Measurements from ENCODE around the gene PIGK.
"Not testable (repeated sequence)": the region's sequence is repeated elsewhere in the genome, so short reads cannot be mapped to it uniquely, and the experiment has no call there.

Gene PIGK

DNA sequence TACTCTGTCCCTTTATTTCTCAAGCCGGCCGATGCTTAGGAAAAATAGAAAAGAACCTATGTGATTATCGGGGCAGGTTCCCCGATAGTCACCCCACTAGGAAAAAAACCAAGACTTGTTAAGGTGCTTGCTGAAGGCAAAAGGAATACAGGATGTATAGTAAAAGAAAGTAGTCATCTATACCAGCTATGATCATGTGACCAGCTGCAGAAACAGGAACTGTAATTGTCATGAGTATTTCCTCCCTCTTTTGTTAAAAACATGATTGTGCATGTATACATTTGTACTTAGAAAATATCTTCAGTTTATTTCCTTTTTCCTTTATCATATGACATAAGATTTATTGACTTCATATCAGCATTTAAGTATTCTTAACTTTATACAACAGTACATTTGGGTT lies 30.5 kb downstream of the PIGK start:
- DNase-seq, result peak; percentile 16

GRCh38 chr1:77186907-77187306 lies 32.3 kb downstream of the PIGK start:
- DNase-seq, result not testable (repeated sequence)

GRCh38 chr1:77182083-77182482 lies 37.1 kb downstream of the PIGK start:
- DNase-seq, result no peak

DNA sequence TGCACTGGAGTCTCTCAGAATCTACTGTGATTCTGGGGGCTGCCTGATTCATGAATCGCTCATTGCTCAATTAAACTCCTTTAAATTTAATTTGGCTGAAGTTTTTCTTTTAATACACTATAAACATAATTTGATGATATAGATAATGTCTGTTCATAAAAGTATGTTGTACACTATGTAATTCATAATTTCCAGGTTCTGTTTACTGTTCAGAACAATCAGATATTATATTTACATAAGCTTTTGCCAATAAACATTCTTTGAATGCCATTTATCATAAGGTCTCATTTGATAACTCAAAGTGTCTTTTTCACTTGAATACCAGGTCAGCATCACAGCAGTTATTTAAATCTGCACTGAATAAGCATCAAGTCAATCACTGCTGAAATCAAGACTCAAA lies 39.6 kb downstream of the PIGK start:
- no peak for DNase-seq

- no peak for DNase-seq
These were observed 43.9 kb downstream of the PIGK start for GRCh38 chr1:77175230-77175844.

DNA sequence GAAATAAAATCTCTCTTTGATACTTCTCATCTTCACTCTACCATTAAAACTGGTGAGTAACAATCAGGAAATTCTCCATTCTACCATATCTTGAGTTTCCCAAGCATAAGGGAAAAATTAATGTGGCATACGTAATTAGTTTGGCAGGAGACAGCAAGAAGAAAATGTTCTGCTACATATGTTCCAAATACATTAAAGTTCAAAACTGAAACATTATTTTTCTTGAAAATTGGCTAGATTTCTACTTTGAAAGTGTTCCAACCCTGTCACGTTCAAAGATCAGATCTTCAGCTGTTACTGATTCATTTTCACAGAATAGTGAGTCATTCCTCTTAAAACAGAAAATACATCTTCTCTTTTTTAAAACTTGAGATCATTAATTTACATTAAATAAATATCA lies 48.5 kb downstream of the PIGK start:
- DNase-seq, result no peak

GRCh38 chr1:77168358-77168757 lies 50.9 kb downstream of the PIGK start:
- DNase-seq, result no peak

DNA sequence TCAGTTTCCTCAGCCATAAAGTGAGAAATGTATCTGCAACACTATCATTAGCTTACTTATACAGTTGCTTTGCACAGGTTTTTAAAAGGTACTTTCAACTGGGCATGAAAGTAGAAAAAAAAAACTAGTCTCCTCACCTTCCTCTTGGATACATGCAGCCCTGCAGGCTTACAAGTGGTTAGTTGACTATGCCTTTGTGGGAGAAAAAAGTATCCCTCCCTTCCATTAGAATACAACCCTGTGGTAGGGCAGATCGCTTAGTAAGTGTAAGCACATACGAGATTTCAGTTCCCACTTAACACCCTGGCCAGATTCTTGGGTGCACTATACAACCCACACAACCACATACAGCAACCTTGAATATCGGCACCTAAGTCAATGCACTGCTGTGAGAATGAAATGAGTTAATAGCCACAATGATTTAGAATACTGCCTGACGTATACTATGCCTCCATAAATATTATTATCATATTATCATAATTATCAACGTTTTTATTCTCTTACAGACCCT lies 54.7 kb downstream of the PIGK start:
- no peak for DNase-seq

GRCh38 chr1:77159706-77160105 lies 59.5 kb downstream of the PIGK start:
- not testable (repeated sequence) for DNase-seq

GRCh38 chr1:77156214-77156613 lies 63.0 kb downstream of the PIGK start:
- DNase-seq, result no peak

GRCh38 chr1:77146270-77146669 lies 73.0 kb downstream of the PIGK start:
- no peak for DNase-seq

DNA sequence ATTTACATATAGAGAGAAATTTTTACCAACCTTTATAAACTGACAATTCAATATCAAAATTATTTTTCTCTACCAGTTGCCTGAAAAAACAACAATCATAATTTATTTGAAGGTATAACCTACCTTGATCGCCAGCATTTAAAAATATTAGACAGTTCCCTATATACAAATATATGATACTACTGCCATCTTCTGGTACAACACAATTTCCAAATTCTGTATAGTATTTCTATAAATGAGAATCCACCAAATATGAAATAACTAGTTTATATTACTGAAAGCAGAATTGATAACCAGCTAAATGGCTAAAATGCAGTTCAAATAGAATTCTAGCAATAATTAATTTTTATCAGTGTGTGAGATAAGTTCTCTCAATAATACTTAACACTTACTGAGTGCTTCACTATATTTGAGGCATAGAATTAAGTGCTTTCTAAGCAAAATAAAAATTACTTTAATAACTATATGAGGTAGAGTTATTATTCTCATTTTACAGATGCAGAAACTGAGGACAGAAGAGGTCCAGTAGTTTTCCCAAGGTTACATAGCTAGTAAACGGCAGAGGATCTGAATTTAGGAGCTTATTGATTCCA lies 75.6 kb downstream of the PIGK start:
- DNase-seq, result peak; percentile 31

DNA sequence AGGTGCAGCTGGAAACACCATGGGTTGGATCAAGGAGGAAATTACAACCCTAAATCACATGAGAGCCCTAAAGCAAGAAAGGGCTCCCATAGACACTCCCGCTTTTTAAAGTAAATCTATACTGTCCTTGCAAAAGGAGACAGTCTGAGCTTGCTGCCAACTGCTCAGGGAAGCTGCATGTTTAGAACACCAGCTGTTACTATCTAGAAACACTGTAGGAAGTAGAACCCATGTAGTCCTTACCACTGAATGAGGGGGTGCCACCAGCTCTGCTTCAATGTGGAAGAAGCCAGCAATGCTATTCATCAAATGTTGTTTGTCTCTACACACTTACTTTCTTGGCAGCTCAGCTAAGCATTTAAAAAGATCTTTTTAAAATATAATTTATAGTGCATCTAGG lies 79.8 kb downstream of the PIGK start:
- no peak for DNase-seq

GRCh38 chr1:77134359-77134758 lies 84.9 kb downstream of the PIGK start:
- no peak for DNase-seq

DNA sequence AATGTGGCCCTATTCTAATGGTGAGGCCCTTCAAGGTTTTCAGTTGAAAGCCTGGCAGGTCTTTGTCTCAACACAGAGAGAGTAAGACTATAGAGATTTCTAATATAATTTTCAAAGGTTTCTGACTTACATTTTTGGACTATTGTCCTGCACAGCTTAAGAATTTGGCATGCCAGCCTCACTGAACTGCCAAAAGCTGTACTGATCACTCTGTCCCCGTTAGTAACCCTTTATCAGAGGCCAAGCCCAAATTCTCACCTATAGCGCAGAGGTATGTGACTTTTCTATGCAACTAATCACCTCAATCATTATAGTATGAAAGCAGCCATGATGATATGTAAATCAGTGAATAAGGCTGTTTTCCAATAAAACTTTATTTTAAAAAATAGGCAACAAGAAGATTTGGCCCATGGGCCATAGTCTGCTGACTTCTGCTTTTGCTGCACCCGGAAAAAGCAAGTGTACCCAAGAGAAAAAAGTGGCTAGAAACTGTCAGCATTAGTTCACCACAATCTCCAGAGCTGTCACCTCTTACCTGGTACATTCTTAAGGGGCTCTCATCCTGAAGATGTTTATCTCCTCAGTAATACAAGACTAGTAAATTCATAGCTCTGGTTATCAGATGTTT lies 85.4 kb downstream of the PIGK start:
- DNase-seq, result no peak

DNA sequence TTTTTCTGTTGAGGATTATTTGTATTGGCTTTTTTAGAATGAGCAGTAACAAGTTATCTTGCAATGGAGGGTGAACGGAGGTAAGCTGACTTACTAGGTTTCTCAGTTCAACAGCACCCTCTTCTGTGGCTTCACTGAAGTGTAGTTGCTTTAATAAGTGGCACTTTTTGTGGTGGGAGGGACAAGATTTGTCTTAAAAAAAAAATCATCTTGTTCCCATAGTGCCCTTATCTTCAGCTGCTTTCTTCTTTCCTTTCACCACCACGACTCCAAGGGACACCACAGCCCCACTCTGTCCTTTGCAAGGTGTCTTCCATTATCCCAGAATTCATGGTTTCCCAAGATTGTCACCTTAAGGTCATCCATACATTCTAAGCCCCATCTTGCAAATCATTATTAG lies 92.9 kb downstream of the PIGK start:
- DNase-seq, result peak; percentile 63

DNA sequence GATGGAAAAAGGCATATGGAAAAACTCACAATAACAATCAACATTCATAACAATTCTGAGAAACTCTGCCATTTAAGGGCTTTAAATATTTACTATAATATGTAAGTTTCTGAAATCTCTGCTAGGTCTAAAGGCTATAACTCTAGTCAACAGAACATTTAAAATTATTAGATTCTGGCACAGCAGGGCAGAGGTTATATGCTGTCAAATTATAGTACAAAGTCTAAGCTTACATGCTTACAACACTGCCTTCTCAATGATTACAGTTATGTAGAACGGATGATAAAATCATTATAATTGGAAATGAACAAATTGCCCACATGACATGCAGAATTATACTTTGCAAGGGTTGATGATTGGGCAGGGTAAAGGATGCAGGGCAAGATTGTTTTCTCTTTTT lies 97.7 kb downstream of the PIGK start:
- DNase-seq, result no peak

DNA sequence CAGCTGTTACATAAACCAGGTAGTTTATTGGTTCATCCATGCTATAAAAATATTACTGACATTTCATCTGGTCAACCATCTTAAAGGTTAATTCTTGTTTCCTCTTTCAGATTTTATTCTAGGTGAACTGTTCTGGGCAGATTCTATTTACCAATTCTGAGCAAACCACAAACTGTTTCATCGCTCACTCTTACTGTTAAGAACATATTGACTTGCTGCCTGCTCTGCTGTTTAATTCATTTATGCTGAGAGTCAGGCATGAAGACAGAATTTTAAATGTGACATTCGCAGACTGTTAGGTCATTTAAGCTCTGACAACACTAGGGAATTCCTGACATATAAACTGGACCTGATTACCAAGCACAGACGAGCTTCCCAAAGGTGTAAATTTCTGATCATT lies 98.3 kb downstream of the PIGK start:
- DNase-seq, result no peak

DNA sequence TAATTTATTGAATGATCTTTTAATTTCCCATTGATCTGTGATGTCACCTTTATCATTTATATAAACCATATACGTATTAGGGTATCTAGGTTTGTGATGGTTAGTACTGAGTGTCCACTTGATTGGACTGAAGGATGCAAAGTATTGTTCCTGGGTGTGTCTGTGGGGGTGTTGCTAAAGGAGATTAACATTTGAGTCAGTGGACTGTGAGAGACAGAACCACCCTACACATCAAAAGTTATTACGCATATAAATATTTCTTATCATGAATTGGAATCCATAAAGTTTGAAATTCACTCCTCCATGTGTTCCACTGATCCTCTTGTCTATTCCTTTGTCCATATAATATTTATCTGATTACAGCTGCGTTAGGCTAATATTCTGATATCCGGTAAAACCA lies 100.5 kb downstream of the PIGK start:
- DNase-seq, result no peak

DNA sequence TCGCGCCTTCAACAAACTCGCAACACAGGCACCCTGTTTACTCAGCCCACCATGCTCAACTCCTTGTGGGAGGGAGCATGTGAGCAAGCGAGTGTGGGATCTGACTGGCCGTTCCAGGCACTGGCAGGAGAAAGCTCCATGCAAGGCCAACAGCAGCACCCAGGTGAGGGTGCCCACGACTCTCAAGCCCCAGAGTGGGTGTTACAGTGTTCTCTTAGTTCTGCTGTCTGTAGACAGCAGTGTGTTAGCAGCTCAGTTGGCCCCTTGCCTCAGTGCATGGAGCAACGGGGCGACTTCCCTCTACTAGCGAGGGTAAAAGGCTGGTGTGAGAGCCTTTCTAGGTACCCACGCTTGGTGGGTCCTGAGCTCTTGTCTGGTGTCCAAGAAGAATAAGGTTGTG lies 114.6 kb downstream of the PIGK start:
- no peak for DNase-seq

- no peak for DNase-seq
These were observed 115.7 kb downstream of the PIGK start for GRCh38 chr1:77103486-77103885.

DNA sequence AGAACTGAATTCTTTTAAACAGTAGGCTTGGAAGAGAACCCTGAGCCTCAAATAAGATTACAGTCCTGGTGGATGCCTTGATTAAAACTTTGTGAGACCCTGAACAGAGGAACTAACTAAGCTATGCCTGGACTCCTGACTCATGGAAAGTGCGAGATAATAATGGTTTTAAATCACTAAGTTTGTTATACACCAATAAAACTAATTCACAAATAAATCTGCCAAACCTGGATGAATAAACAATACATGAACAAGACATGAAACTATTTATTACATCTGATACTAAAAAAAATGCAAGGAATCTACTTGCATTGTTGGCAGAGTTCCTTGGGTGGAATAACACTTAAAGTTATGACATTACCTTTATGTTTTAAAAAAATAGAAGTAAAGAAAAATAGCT lies 118.4 kb downstream of the PIGK start:
- DNase-seq, result no peak

DNA sequence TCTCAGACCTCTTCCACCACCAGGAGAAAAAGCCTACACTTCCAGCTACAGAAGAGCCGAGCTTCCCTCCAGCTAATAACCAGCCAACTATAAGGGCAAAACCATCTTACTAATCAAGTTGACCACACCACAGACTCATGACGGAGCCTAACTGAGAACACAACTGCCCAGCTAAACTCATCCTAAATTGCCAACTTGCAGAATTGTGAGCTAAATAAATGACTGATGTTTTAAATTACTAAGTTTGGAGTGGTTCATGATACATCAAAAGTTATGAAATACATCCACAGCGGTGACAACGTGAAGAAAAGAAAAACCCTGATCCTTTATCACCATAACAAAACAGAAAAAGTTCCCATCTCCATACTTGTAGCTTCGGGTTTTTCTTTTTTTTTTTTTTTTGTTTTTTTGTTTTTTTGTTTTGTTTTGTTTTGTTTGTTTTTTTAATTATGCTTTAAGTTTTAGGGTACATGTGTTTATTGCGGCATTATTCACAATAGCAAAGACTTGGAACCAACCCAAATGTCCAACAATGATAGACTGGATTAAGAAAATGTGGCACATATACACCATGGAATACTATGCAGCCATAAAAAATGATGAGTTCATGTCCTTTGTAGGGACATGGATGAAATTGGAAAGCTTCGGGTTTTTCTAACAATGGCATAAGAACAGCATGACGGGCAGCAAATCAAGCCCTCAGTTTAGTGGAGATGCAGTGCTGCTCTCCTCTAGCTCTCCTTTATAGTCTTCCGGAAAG lies 122.6 kb downstream of the PIGK start:
- no peak for DNase-seq

GRCh38 chr1:77095236-77095635 lies 124.0 kb downstream of the PIGK start:
- no peak for DNase-seq
